ENCODE measurements around the gene UNCX. TPM values are rescaled to one million over a fixed set of nuclear protein-coding genes. Genes with fewer than 3 reads are reported as not detected.

UNCX gene
- total and polyA plus RNA-seq, 2 experiments from 2014 or later, result not detected

- H3F3A ChIP-seq (ENCODE audit: insufficient read depth), result no peaks in the 10 kb centered on the region
- no peak overlapping the region for H3K9ac ChIP-seq
- no peaks in the 10 kb centered on the region for H3K4me1 ChIP-seq (ENCODE audit: insufficient read depth)
- no peaks in the 10 kb centered on the region for H4K20me1 ChIP-seq (ENCODE audit: insufficient read depth)
- no peak overlapping the region for H3K27ac ChIP-seq
- TF ChIP-seq EZH2 (IDR thresholded peaks at IDR 0.05; ENCODE audit: insufficient read depth, poor library complexity, severe bottlenecking) (no peak), EZH2phosphoT487 (IDR thresholded peaks at IDR 0.05; ENCODE audit: insufficient read depth, low read depth) (no peak)
- no peaks in the 10 kb centered on the region for H3K9me2 ChIP-seq (ENCODE audit: insufficient read depth)
- H3K9me3 ChIP-seq (ENCODE audit: low read depth), result no peaks in the 10 kb centered on the region
- H2AFZ ChIP-seq, result no peak overlapping the region
- no peak for DNase-seq
- 3 to 5% methylated on average over 8 to 36 of the region's 38 CpGs for WGBS, 2 experiments (ENCODE audit: low coverage in 1 of 2, low lambda C conversion rate in 2 of 2, missing lambda C conversion rate in 2 of 2)
- no peak overlapping the region for H3K4me2 ChIP-seq (ENCODE audit: unreplicated experiment)
- H3K79me2 ChIP-seq (ENCODE audit: insufficient read depth), result no peaks in the 10 kb centered on the region
- peaks cover 95% of the 10 kb centered on the region for H3K27me3 ChIP-seq (replicated peaks; ENCODE audit: insufficient read depth)
- no peak overlapping the region for H3K4me3 ChIP-seq
- H3K36me3 ChIP-seq (ENCODE audit: low read depth), result no peaks in the 10 kb centered on the region
- in situ Hi-C loops (cut with MboI), result no loop called here
These were observed 8.6 kb downstream of the UNCX start for GRCh38 chr7:1241258-1241602.

DNA sequence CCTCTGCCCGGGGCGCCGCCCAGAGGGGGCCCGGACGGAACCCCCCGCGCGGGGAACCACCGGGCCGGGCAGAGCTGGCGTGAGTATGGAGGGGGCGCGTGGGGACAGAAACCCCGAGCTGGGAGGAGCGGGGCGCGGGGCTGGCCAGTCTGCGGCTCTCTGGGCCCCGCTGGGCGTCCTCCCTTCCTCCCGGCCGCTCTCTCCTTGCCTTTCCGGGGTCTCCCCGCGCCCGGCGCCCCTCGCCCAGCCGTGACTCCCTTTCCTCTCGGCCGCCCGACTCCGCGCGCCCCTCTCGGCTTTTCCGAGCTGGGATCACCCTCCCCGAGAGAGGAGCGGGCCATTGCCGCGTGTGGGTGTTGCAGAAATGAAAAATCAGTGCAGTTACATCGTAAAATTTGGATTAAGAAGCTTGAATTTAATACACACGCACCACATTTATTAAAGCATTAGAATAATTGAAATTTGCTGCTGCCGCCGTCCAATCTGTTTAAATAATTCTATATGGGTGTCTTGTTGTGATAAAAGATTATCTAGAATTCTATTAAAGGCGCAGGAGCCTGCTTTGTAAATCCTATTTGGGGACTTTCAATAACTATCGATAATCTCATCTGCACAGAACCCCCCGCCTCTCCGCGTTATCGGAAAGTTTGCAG, 9.1 kb downstream of the UNCX start:
- H3K27me3 ChIP-seq (replicated peaks; ENCODE audit: insufficient read depth), result peaks cover 100% of the 10 kb centered on the region
- no peaks in the 10 kb centered on the region for H3K36me3 ChIP-seq (ENCODE audit: low read depth)
- in situ Hi-C loops (cut with MboI), result no loop called here

DNA sequence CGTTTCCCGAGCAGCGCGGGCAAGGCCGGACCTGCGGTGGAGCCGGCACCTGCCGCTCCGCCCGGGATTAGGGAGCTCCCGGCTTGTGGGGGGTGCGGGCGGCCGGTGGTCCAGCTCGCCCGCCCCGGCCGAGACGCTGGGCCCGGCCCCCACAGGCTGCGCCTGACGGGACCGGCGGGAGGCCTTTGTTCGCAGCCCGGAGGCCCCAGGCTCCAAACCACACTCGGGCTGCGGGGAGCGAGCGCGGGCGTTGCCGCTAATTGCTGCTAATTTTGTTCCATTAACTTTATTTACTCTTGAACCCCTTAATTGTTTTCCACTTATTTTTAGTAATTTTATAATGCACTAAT, 9.6 kb downstream of the UNCX start:
- 10 to 13% methylated on average over 21 to 31 of the region's 33 CpGs for WGBS, 2 experiments (ENCODE audit: low coverage in 1 of 2, low lambda C conversion rate in 2 of 2, missing lambda C conversion rate in 2 of 2)
- no peak for DNase-seq
- no peak overlapping the region for H3K9ac ChIP-seq
- H3K27me3 ChIP-seq (replicated peaks; ENCODE audit: insufficient read depth), result peaks cover 100% of the 10 kb centered on the region
- H3K9me2 ChIP-seq (ENCODE audit: insufficient read depth), result no peaks in the 10 kb centered on the region
- no peaks in the 10 kb centered on the region for H3K36me3 ChIP-seq (ENCODE audit: low read depth)
- no peaks in the 10 kb centered on the region for H4K20me1 ChIP-seq (ENCODE audit: insufficient read depth)
- H3K4me2 ChIP-seq (ENCODE audit: unreplicated experiment), result no peak overlapping the region
- H3F3A ChIP-seq (ENCODE audit: insufficient read depth), result no peaks in the 10 kb centered on the region
- H3K27ac ChIP-seq, result no peak overlapping the region
- no peaks in the 10 kb centered on the region for H3K79me2 ChIP-seq (ENCODE audit: insufficient read depth)
- no peak overlapping the region for H3K4me3 ChIP-seq
- in situ Hi-C loops (cut with MboI), result no loop called here
- no peak overlapping the region for H2AFZ ChIP-seq
- no peaks in the 10 kb centered on the region for H3K4me1 ChIP-seq (ENCODE audit: insufficient read depth)
- TF ChIP-seq EZH2phosphoT487 (IDR thresholded peaks at IDR 0.05; ENCODE audit: insufficient read depth, low read depth) (0 out of 2 replicates have a peak, but pooled peaks have one; percentile 15), EZH2 (IDR thresholded peaks at IDR 0.05; ENCODE audit: insufficient read depth, poor library complexity, severe bottlenecking) (peak; percentile 24)
- no peaks in the 10 kb centered on the region for H3K9me3 ChIP-seq (ENCODE audit: low read depth)

More for the DNA sequence above, 9.1 kb downstream of the UNCX start:
- no peaks in the 10 kb centered on the region for H4K20me1 ChIP-seq (ENCODE audit: insufficient read depth)
- no peaks in the 10 kb centered on the region for H3F3A ChIP-seq (ENCODE audit: insufficient read depth)
- no peaks in the 10 kb centered on the region for H3K4me1 ChIP-seq (ENCODE audit: insufficient read depth)
- H3K9me3 ChIP-seq (ENCODE audit: low read depth), result no peaks in the 10 kb centered on the region
- TF ChIP-seq EZH2 (IDR thresholded peaks at IDR 0.05; ENCODE audit: insufficient read depth, poor library complexity, severe bottlenecking), result peak; percentile 100
- TF ChIP-seq EZH2phosphoT487 (IDR thresholded peaks at IDR 0.05; ENCODE audit: insufficient read depth, low read depth), result peak; percentile 74; the same call in 1 of the 2 replicates
- H3K9me2 ChIP-seq (ENCODE audit: insufficient read depth), result no peaks in the 10 kb centered on the region
- WGBS, 2 experiments (ENCODE audit: low coverage in 1 of 2, low lambda C conversion rate in 2 of 2, missing lambda C conversion rate in 2 of 2), result 5 to 7% methylated on average over 36 to 40 of the region's 51 CpGs
- no peak overlapping the region for H2AFZ ChIP-seq
- H3K27ac ChIP-seq, result no peak overlapping the region
- H3K79me2 ChIP-seq (ENCODE audit: insufficient read depth), result no peaks in the 10 kb centered on the region
- no peak overlapping the region for H3K4me3 ChIP-seq
- no peak overlapping the region for H3K4me2 ChIP-seq (ENCODE audit: unreplicated experiment)
- H3K9ac ChIP-seq, result no peak overlapping the region
- no peak for DNase-seq

DNA sequence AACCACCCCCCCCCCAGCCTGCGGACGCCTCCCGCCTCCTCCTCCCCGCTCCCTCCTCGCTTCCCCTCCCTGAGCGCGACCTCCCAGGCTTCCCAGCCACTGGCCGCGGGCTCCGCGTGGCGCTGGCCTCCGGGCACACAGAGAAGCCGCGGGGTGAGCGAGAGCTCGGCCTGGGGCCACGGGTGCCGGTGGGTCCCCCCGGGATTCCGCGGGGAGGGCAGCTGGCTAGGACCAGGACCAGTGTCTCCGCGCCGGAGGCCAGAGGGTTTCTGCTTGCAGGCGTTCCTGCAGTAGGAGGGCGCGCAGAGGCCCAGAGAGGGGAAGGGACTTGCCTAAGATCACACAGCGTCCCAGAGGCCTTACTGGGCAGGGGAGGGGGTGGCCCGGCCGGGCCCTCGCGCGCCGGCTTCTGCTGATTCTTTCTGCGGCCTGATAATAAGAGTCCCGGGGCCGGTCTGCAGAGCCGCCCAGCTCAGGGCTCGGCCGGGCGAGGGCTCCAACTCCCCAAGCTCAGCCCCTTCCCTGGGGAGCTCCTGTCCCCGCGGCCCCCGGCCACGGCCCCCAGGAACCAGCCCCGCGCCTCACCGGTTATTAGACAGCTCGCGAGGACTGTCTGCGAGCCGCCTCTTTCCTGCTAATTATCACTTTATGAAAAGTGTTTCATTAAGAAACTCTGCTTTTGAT, 10.1 kb downstream of the UNCX start:
- in situ Hi-C loops (cut with MboI), result no loop called here
- Histone ChIP-seq H3K79me2 (ENCODE audit: insufficient read depth) (no peaks in the 10 kb centered on the region), H3K4me3 (no peak overlapping the region), H4K20me1 (ENCODE audit: insufficient read depth) (no peaks in the 10 kb centered on the region), H3F3A (ENCODE audit: insufficient read depth) (no peaks in the 10 kb centered on the region), H3K4me2 (ENCODE audit: unreplicated experiment) (no peak overlapping the region), H3K9ac (no peak overlapping the region), H3K4me1 (ENCODE audit: insufficient read depth) (no peaks in the 10 kb centered on the region), H3K9me2 (ENCODE audit: insufficient read depth) (no peaks in the 10 kb centered on the region), H3K36me3 (ENCODE audit: low read depth) (no peaks in the 10 kb centered on the region), H3K9me3 (ENCODE audit: low read depth) (no peaks in the 10 kb centered on the region), H3K27me3 (replicated peaks; ENCODE audit: insufficient read depth) (peaks cover 100% of the 10 kb centered on the region), H2AFZ (no peak overlapping the region), H3K27ac (no peak overlapping the region)
- WGBS, 2 experiments (ENCODE audit: low coverage in 1 of 2, low lambda C conversion rate in 2 of 2, missing lambda C conversion rate in 2 of 2), result 16 to 18% methylated on average over 30 to 52 of the region's 53 CpGs
- no peak for TF ChIP-seq EZH2phosphoT487 (IDR thresholded peaks at IDR 0.05; ENCODE audit: insufficient read depth, low read depth)
- TF ChIP-seq EZH2 (IDR thresholded peaks at IDR 0.05; ENCODE audit: insufficient read depth, poor library complexity, severe bottlenecking), result no peak
- no peak for DNase-seq

Measured in GM23248 (cell line).